Left kidney (tissue), 8 donors: ENCODE results near the gene OR10K1. TPM values are rescaled to one million over a fixed set of nuclear protein-coding genes. Genes with fewer than 3 reads are reported as not detected.
"Not testable (repeated sequence)": the region's sequence is repeated elsewhere in the genome, so short reads cannot be mapped to it uniquely, and the experiment has no call there.

Source experiments
- DNase-seq: peaks from one replicate; pipeline ENCODE4 v3.0.0-alpha.2; 2013
- long read RNA-seq, 8 donors: transcript quantifications; one replicate each; lab custom pipeline, GENCODE V29; 2026
- polyA plus RNA-seq: library from polyadenylated mRNA; unstranded; fragments of 120-200 nt; gene quantifications from one replicate; pipeline ENCODE4 v1.2.1, GENCODE V29; 2013; ENCODE audit not compliant: insufficient read length

OR10K1 gene
- 0.03 TPM for polyA plus RNA-seq
- long read RNA-seq, donor 1 = 0 reads
- long read RNA-seq, donor 2 = 0 reads
- long read RNA-seq, donor 3 = 0 reads
- long read RNA-seq, donor 4 = 0 reads
- long read RNA-seq, donor 5 = 0 reads
- long read RNA-seq, donor 6 = 0 reads
- long read RNA-seq, donor 7 = 0 reads
- long read RNA-seq, donor 8 = 0 reads

DNA sequence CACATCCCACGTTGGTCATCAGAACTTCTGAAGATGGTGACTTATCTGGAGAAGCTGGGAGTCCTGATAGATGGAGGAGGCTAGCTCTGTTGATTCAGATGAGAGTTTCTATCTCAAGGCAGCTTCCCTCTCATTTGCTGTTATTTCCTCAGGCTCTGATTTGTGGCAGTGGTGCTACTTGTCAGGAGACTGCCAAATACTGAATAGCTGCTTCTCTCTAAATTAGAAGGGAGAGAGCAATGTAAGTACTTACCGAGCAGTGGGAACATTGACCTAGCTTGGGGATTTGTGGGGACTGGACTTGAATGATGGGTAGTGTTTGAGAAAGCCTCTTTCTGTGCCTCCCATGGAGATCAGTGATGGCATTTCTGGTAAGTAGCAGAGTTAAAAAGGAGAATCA lies at the start of gene OR10K1:
Gene OR10K1 (plus strand): TSS at position 301 of the 400 bp plus-strand sequence. CDS start 3,728 bp downstream, outside the sequence.
- no peak for DNase-seq

DNA sequence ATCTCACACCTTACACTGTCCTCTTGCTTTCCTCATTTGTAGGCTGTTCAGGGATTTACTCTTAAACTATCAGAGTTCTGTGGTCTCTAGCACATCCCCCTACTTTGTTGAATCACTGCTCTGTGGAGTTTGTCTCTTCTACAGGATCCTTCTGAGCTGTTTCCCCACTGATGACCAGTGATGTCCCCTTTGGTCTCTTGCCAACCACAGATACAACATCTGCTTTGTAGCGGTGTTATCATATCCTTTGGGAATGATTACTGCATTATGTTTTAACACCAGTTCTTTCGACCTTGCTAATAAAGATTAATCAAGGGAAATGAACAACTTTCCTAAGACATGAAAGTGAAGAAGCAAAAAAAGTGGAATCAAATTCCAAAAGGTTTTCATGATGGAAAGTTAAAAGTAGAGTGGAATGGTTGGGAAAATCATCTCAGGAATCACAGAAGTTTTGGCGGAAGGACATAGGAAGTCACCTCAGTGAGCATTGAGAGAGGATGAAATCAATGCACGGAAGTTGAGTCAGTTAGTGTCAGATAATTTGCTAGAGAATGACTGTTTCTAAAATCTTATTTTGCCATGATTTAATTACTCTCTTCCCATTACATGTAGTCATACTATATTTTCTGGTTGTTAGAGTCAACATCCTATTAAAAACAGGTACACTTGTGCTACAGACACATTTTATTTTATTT lies 46.8 kb upstream of the OR10K1 start:
- DNase-seq = no peak

- no peak for DNase-seq
These were observed 44.0 kb upstream of the OR10K1 start for GRCh38 chr1:158417586-158417985.

GRCh38 chr1:158422212-158422611 lies 39.4 kb upstream of the OR10K1 start:
- DNase-seq = no peak

GRCh38 chr1:158425027-158425426 lies 36.6 kb upstream of the OR10K1 start:
- no peak for DNase-seq

DNA sequence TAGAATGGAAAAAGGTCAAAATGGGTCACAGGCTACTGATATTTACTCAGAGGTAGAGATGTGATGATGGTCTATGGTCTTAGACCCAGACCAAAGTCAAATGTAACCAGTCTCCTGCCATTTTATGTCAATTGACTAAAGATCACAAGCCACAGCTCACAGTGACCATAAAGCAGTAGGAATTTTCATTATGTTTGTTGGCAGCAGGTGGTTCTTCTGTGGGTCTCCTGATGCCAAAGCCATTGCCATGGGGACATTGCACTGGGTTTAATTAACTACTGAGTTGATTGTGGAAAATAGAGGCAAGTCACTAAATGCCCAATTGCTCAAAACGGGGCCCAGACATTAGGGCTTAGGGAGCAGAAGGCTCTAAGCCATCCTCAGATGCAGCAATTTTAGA lies 35.5 kb upstream of the OR10K1 start, which contains the start of gene OR10K2:
Gene OR10K2 (minus strand): TSS at position 101 of the 400 bp plus-strand sequence. CDS start 5,371 bp downstream, outside the sequence.
- no peak for DNase-seq

- DNase-seq = not testable (repeated sequence)
These were observed 31.5 kb upstream of the OR10K1 start for GRCh38 chr1:158430163-158430562.

GRCh38 chr1:158434741-158435140 lies 26.9 kb upstream of the OR10K1 start:
- DNase-seq = no peak

DNA sequence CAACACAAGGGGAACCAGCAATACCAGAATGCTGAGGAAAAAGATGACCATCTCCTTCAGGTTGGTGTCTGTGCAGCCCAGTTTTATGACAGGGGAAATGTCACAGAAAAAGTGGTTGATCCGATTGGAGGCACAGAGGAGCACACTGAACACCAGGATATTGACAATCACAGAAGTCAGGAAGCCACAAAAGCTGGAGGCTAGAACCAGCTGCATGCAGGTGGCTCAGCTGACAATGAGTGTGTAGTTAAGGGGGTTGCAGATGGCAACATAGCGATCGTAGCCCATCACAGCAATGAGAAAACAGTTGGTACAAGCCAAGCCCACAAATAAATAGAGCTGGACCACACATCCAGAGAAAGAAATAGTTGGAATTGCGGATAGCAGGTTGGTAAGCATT lies 16.3 kb upstream of the OR10K1 start:
- no peak for DNase-seq

GRCh38 chr1:158454537-158454936 lies 7.1 kb upstream of the OR10K1 start:
- DNase-seq = no peak

GRCh38 chr1:158457246-158457645 lies 4.4 kb upstream of the OR10K1 start:
- no peak for DNase-seq

- no peak for DNase-seq
These were observed 3.4 kb upstream of the OR10K1 start for GRCh38 chr1:158458263-158458662.

DNA sequence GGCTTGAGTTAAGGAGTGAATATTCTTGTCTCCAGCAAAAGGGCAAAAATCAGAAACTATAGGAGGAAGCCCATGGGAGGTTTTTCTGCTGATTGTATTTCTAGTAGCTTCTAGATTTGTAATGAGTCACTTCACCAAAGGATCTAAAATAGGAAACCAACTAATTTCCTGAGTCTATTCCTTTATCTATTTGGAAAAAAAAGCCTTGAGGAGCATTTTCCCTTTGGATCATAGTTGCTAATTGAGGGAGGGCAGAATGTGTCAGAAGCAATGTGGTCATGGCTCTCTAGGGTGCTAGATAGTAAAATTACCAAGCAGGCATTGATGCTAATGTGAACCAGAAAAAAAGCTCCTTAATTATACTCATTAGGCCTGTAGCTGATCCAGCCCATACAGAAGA lies 10.3 kb downstream of the OR10K1 start, which contains the start of gene OR10R2:
Gene OR10R2 (plus strand): TSS at position 301 of the 400 bp plus-strand sequence. CDS start 106 bp downstream, outside the sequence.
- no peak for DNase-seq

DNA sequence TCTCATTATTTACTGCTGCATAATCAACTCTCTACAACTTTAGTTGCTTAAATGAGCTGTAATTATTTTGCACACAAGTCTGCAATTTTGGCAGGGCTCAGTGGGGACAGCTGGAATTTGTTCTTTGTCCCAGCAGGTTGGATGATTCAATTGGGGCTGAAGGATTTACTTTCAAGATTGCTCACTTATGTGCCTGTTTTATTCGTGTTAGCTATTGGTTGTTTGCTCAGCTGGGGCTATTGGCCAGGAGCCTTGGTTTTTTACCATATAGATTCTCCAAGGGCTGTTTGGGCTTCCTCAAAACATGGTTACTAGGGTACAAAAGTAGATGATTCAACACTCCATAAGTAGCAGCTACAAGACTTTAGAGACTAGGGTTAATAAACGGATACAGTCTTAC lies 23.8 kb downstream of the OR10K1 start:
- DNase-seq = no peak

DNA sequence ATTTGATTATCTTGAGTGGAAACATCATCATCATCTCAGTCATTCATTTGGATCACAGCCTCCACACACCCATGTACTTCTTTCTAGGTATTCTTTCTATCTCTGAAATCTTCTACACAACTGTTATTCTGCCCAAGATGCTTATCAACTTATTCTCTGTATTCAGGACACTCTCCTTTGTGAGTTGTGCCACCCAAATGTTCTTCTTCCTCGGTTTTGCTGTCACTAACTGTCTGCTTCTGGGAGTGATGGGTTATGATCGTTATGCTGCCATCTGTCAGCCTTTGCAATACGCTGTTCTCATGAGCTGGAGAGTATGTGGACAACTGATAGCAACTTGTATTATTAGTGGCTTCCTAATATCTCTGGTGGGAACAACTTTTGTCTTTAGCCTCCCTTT lies 29.7 kb downstream of the OR10K1 start:
- no peak for DNase-seq

DNA sequence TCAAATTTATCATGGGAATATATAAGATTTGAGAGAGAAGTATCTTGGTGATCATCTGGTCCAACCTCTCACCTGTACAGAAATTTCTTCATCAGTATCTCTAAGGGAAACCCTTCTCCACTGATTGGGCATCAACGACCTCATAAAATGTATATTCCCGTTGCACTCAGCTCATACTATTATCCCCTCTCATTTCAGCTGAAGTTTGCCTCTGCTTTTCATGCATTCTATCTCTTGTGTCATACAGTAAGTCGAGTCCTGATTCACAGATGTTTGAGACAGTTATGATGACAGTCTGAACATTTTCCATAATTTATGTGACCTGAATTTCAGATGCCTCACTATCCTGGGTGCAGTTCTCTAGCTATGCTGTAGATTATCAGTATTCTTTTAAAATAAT lies 31.4 kb downstream of the OR10K1 start:
- DNase-seq = no peak

- DNase-seq = no peak
These were observed 33.2 kb downstream of the OR10K1 start for GRCh38 chr1:158494796-158495195.

GRCh38 chr1:158496374-158496773 lies 34.7 kb downstream of the OR10K1 start:
- peak; percentile 11 for DNase-seq

- DNase-seq = no peak
These were observed 44.8 kb downstream of the OR10K1 start for GRCh38 chr1:158506369-158506987.

GRCh38 chr1:158507511-158507910 lies 45.9 kb downstream of the OR10K1 start:
- DNase-seq = no peak

- no peak for DNase-seq
These were observed 48.0 kb downstream of the OR10K1 start for GRCh38 chr1:158509471-158510156.

DNA sequence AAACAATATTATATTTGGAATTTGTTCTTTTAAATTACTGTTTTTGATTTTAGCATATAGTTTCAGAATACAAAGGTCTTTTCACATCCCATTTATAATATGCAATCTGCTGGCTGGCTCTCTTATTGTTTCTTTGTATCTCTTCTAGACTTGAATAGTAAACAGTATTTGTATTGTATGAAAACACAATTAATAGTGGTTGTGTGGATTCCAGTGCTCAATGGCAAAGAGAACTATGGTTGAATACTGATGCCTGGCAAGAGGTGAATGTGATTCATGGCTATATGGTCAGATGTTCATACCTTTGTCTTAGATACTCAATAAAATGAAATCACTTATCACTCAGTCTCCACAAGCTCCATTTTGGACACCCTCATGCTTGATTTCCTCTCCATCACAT lies 55.3 kb downstream of the OR10K1 start:
- no peak for DNase-seq
